Measurements from ENCODE around the gene CIRBP. TPM values are rescaled to one million over a fixed set of nuclear protein-coding genes. Genes with fewer than 3 reads are reported as not detected.

The CIRBP gene
- total and polyA plus RNA-seq, 2 of the 13 experiments (the other 11 are each of a cell fraction or from before 2014, with no cell fraction given) = 133 to 140 TPM

- TF ChIP-seq MXD1 (CRISPR knock-in tag; IDR thresholded peaks at IDR 0.05) (no peak), MED1 (CRISPR knock-in tag; IDR thresholded peaks at IDR 0.05) (peak; percentile 77), NCOA2 (CRISPR knock-in tag; IDR thresholded peaks at IDR 0.05) (peak; percentile 78), HOXA3 (CRISPR knock-in tag; IDR thresholded peaks at IDR 0.05) (peak; percentile 61), ZNF550 (CRISPR knock-in tag; IDR thresholded peaks at IDR 0.05; ENCODE audit: borderline replicate concordance) (0 out of 2 replicates have a peak, but pooled peaks have one; percentile 70), FOXJ3 (CRISPR knock-in tag; IDR thresholded peaks at IDR 0.05; ENCODE audit: borderline replicate concordance) (no peak), POLR2AphosphoS2 (IDR thresholded peaks at IDR 0.05; ENCODE audit: low read depth, low read length) (no peak), SALL2 (CRISPR knock-in tag; IDR thresholded peaks at IDR 0.05) (no peak; the same call in 1 of the 2 replicates), RFX3 (CRISPR knock-in tag; IDR thresholded peaks at IDR 0.05) (0 out of 2 replicates have a peak, but pooled peaks have one; percentile 9), ZFP41 (CRISPR knock-in tag; IDR thresholded peaks at IDR 0.05; ENCODE audit: borderline replicate concordance) (peak; percentile 65; the same call in 1 of the 2 replicates), GLI4 (CRISPR knock-in tag; IDR thresholded peaks at IDR 0.05; ENCODE audit: borderline replicate concordance) (no peak), ZSCAN29 (CRISPR knock-in tag; conservative IDR thresholded peaks at IDR 0.05) (no peak), CBX5 (CRISPR knock-in tag; IDR thresholded peaks at IDR 0.05; ENCODE audit: borderline replicate concordance) (peak; percentile 91; the same call in 1 of the 2 replicates), JUN (CRISPR knock-in tag; IDR thresholded peaks at IDR 0.05) (peak; percentile 99), NR1H2 (CRISPR knock-in tag; IDR thresholded peaks at IDR 0.05; ENCODE audit: borderline replicate concordance, low read depth) (no peak), ZZZ3 (CRISPR knock-in tag; IDR thresholded peaks at IDR 0.05; ENCODE audit: borderline replicate concordance) (peak; percentile 73; the same call in 1 of the 2 replicates), SPEN (CRISPR knock-in tag; IDR thresholded peaks at IDR 0.05; ENCODE audit: low read depth) (peak; percentile 72), ZNF597 (CRISPR knock-in tag; IDR thresholded peaks at IDR 0.05) (no peak), ZMYM3 (CRISPR knock-in tag; IDR thresholded peaks at IDR 0.05) (peak; percentile 65; the same call in 1 of the 2 replicates), NFYC (CRISPR knock-in tag; IDR thresholded peaks at IDR 0.05) (0 out of 2 replicates have a peak, but pooled peaks have one; percentile 8)
- TF ChIP-seq, protein P1, sequence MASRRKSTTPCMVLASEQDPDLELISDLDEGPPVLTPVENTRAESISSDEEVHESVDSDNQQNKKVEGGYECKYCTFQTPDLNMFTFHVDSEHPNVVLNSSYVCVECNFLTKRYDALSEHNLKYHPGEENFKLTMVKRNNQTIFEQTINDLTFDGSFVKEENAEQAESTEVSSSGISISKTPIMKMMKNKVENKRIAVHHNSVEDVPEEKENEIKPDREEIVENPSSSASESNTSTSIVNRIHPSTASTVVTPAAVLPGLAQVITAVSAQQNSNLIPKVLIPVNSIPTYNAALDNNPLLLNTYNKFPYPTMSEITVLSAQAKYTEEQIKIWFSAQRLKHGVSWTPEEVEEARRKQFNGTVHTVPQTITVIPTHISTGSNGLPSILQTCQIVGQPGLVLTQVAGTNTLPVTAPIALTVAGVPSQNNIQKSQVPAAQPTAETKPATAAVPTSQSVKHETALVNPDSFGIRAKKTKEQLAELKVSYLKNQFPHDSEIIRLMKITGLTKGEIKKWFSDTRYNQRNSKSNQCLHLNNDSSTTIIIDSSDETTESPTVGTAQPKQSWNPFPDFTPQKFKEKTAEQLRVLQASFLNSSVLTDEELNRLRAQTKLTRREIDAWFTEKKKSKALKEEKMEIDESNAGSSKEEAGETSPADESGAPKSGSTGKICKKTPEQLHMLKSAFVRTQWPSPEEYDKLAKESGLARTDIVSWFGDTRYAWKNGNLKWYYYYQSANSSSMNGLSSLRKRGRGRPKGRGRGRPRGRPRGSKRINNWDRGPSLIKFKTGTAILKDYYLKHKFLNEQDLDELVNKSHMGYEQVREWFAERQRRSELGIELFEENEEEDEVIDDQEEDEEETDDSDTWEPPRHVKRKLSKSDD (CRISPR knock-in tag; IDR thresholded peaks at IDR 0.05; ENCODE audit: low read depth) = 0 out of 2 replicates have a peak, but pooled peaks have one; percentile 19
- TF ChIP-seq, protein P2, sequence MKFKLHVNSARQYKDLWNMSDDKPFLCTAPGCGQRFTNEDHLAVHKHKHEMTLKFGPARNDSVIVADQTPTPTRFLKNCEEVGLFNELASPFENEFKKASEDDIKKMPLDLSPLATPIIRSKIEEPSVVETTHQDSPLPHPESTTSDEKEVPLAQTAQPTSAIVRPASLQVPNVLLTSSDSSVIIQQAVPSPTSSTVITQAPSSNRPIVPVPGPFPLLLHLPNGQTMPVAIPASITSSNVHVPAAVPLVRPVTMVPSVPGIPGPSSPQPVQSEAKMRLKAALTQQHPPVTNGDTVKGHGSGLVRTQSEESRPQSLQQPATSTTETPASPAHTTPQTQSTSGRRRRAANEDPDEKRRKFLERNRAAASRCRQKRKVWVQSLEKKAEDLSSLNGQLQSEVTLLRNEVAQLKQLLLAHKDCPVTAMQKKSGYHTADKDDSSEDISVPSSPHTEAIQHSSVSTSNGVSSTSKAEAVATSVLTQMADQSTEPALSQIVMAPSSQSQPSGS (CRISPR knock-in tag; IDR thresholded peaks at IDR 0.05) = peak; percentile 97
- TF ChIP-seq, protein P3, sequence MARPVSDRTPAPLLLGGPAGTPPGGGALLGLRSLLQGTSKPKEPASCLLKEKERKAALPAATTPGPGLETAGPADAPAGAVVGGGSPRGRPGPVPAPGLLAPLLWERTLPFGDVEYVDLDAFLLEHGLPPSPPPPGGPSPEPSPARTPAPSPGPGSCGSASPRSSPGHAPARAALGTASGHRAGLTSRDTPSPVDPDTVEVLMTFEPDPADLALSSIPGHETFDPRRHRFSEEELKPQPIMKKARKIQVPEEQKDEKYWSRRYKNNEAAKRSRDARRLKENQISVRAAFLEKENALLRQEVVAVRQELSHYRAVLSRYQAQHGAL (CRISPR knock-in tag; IDR thresholded peaks at IDR 0.05; ENCODE audit: not compliant biosample characterization) = no peak
Observed at GRCh38 chr19:1264801-1265614, 4.1 kb upstream of the CIRBP start (continued).

Data from HepG2 (cell line).